Measurements from ENCODE around the gene PATZ1. TPM values are rescaled to one million over a fixed set of nuclear protein-coding genes. Genes with fewer than 3 reads are reported as not detected.

PATZ1 gene
- total and polyA plus RNA-seq, 9 of the 15 experiments (the other 6 are each of a cell fraction or from before 2014, with no cell fraction given) = 0.63 to 7.8 (median 4.2) TPM

DNA sequence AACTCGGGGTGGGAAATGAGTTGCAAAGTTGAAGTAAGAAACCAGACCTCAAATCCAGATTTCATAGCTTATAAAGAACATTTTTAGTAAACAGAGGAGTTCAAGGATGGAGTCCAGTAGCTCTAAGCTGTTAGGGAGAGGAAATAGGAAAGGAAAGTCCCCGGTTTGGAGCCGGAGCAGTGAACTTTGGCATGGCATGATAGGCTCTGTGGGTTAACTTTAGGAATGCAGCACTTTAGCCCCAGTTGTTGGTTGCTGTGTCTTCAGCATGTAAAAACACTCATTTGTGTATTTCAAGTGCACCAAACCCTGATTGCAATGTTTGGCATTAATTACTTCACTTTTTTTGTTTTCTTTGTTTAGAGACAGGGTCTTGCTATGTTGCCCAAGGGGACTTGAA is 45.2 kb downstream of the PATZ1 start (continued):
- TF ChIP-seq, protein P1, sequence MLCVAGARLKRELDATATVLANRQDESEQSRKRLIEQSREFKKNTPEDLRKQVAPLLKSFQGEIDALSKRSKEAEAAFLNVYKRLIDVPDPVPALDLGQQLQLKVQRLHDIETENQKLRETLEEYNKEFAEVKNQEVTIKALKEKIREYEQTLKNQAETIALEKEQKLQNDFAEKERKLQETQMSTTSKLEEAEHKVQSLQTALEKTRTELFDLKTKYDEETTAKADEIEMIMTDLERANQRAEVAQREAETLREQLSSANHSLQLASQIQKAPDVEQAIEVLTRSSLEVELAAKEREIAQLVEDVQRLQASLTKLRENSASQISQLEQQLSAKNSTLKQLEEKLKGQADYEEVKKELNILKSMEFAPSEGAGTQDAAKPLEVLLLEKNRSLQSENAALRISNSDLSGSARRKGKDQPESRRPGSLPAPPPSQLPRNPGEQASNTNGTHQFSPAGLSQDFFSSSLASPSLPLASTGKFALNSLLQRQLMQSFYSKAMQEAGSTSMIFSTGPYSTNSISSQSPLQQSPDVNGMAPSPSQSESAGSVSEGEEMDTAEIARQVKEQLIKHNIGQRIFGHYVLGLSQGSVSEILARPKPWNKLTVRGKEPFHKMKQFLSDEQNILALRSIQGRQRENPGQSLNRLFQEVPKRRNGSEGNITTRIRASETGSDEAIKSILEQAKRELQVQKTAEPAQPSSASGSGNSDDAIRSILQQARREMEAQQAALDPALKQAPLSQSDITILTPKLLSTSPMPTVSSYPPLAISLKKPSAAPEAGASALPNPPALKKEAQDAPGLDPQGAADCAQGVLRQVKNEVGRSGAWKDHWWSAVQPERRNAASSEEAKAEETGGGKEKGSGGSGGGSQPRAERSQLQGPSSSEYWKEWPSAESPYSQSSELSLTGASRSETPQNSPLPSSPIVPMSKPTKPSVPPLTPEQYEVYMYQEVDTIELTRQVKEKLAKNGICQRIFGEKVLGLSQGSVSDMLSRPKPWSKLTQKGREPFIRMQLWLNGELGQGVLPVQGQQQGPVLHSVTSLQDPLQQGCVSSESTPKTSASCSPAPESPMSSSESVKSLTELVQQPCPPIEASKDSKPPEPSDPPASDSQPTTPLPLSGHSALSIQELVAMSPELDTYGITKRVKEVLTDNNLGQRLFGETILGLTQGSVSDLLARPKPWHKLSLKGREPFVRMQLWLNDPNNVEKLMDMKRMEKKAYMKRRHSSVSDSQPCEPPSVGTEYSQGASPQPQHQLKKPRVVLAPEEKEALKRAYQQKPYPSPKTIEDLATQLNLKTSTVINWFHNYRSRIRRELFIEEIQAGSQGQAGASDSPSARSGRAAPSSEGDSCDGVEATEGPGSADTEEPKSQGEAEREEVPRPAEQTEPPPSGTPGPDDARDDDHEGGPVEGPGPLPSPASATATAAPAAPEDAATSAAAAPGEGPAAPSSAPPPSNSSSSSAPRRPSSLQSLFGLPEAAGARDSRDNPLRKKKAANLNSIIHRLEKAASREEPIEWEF (CRISPR knock-in tag; IDR thresholded peaks at IDR 0.05) = no peak
- TF ChIP-seq ZNF3 (CRISPR knock-in tag; IDR thresholded peaks at IDR 0.05) = no peak
- TF ChIP-seq, protein P2, sequence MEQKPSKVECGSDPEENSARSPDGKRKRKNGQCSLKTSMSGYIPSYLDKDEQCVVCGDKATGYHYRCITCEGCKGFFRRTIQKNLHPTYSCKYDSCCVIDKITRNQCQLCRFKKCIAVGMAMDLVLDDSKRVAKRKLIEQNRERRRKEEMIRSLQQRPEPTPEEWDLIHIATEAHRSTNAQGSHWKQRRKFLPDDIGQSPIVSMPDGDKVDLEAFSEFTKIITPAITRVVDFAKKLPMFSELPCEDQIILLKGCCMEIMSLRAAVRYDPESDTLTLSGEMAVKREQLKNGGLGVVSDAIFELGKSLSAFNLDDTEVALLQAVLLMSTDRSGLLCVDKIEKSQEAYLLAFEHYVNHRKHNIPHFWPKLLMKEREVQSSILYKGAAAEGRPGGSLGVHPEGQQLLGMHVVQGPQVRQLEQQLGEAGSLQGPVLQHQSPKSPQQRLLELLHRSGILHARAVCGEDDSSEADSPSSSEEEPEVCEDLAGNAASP (IDR thresholded peaks at IDR 0.05) = no peak
- TF ChIP-seq, protein P3, sequence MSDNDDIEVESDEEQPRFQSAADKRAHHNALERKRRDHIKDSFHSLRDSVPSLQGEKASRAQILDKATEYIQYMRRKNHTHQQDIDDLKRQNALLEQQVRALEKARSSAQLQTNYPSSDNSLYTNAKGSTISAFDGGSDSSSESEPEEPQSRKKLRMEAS (CRISPR knock-in tag; IDR thresholded peaks at IDR 0.05) = no peak
- TF ChIP-seq, protein P4, sequence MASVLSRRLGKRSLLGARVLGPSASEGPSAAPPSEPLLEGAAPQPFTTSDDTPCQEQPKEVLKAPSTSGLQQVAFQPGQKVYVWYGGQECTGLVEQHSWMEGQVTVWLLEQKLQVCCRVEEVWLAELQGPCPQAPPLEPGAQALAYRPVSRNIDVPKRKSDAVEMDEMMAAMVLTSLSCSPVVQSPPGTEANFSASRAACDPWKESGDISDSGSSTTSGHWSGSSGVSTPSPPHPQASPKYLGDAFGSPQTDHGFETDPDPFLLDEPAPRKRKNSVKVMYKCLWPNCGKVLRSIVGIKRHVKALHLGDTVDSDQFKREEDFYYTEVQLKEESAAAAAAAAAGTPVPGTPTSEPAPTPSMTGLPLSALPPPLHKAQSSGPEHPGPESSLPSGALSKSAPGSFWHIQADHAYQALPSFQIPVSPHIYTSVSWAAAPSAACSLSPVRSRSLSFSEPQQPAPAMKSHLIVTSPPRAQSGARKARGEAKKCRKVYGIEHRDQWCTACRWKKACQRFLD (CRISPR knock-in tag; IDR thresholded peaks at IDR 0.05) = no peak
- TF ChIP-seq MXI1 (IDR thresholded peaks at IDR 0.05; ENCODE audit: low read depth, low read length) = no peak
- TF ChIP-seq HNRNPL (IDR thresholded peaks at IDR 0.05; ENCODE audit: low read depth, low read length) = no peak

All from K562 (cell line).